ENCODE data around the gene CASP3.

The CASP3 gene

GRCh38 chr4:184649026-184649970 is at the start of gene CASP3, which contains the start of gene PRIMPOL:
Gene CASP3, minus strand, starts transcription at chr4:184649447. Its CDS starts 10,994 bp downstream, at chr4:184638453.
Gene PRIMPOL, plus strand, starts transcription at chr4:184649738. Its CDS starts 7,403 bp downstream, at chr4:184657141.
- DNase-seq (ENCODE audit: extremely low read depth, insufficient read length): peak; percentile 96
- TF ChIP-seq CTCF (IDR thresholded peaks at IDR 0.05; ENCODE audit: insufficient read depth, low read length, poor library complexity, severe bottlenecking): peak; percentile 8
- peaks cover 2% of the 10 kb centered on the region; the same call in 1 of the 2 replicates for H3K36me3 ChIP-seq (ENCODE audit: control insufficient read depth, insufficient read depth, low read length)
- H3K4me3 ChIP-seq (replicated peaks; ENCODE audit: low read depth, low read length): peak within 1 kb of the TSS; percentile 92
- no peaks in the 10 kb centered on the region for H3K27me3 ChIP-seq (replicated peaks; ENCODE audit: control insufficient read depth, insufficient read depth, low read length)

DNA sequence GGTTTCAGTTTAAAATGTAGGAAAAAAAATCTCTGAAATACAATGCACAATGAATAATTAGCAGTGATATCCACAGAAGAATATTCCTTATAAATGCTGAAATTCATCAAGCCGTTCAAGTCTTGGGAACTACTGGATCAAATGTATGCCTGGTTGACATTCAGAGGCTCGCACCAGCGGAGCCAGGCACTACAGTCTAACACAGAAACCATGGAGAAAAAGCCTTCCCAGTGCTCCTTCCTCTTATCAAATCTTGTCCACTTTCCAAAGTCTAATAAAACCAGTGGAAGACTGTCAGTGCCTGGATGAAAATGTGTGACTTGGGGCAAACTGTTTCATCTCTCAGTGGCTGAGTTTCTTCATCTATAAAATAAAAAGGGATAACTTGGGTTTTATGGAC is 48.7 kb upstream of the CASP3 start:
- no peak for DNase-seq (ENCODE audit: extremely low read depth, insufficient read length)
- Histone ChIP-seq H3K4me3 (replicated peaks; ENCODE audit: low read depth, low read length) (no peak overlapping the region), H3K36me3 (ENCODE audit: control insufficient read depth, insufficient read depth, low read length) (peaks cover 2% of the 10 kb centered on the region), H3K27me3 (replicated peaks; ENCODE audit: control insufficient read depth, insufficient read depth, low read length) (no peaks in the 10 kb centered on the region)
- no peak for TF ChIP-seq CTCF (IDR thresholded peaks at IDR 0.05; ENCODE audit: insufficient read depth, low read length, poor library complexity, severe bottlenecking)

- H3K4me3 ChIP-seq (replicated peaks; ENCODE audit: low read depth, low read length): no peak overlapping the region
- no peak for TF ChIP-seq CTCF (IDR thresholded peaks at IDR 0.05; ENCODE audit: insufficient read depth, low read length, poor library complexity, severe bottlenecking)
- H3K27me3 ChIP-seq (replicated peaks; ENCODE audit: control insufficient read depth, insufficient read depth, low read length): no peaks in the 10 kb centered on the region
- no peak for DNase-seq (ENCODE audit: extremely low read depth, insufficient read length)
- H3K36me3 ChIP-seq (ENCODE audit: control insufficient read depth, insufficient read depth, low read length): peaks cover 2% of the 10 kb centered on the region
Observed at GRCh38 chr4:184695178-184695896, 46.1 kb upstream of the CASP3 start.

DNA sequence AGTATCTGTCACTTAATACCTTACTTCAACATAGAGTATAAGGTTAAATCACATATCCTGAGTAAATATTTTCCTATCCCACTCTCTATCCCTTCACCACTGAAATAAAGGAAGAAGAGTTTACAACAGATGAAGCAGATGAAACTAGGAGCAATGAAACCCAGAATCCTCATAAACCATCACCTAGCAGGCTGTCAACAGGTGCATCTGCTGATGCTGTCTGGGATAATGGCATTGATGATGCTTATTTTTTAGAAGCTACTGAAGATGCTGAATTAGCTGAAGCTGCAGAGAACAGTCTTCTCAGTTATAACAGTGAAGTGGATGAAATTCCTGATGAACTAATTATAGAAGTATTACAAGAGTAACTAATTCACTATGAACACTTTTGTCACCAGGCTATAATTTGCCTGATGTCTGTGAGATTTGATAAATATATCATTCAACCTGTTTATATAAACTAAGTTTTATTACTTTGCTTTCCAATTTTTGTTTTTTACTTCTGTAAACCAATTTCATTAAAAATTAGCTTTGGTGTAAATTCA is 45.2 kb upstream of the CASP3 start:
- Histone ChIP-seq H3K4me3 (replicated peaks; ENCODE audit: low read depth, low read length) (no peak overlapping the region), H3K27me3 (replicated peaks; ENCODE audit: control insufficient read depth, insufficient read depth, low read length) (no peaks in the 10 kb centered on the region), H3K36me3 (ENCODE audit: control insufficient read depth, insufficient read depth, low read length) (no peaks in the 10 kb centered on the region)
- TF ChIP-seq CTCF (IDR thresholded peaks at IDR 0.05; ENCODE audit: insufficient read depth, low read length, poor library complexity, severe bottlenecking): no peak
- DNase-seq (ENCODE audit: extremely low read depth, insufficient read length): no peak

DNA sequence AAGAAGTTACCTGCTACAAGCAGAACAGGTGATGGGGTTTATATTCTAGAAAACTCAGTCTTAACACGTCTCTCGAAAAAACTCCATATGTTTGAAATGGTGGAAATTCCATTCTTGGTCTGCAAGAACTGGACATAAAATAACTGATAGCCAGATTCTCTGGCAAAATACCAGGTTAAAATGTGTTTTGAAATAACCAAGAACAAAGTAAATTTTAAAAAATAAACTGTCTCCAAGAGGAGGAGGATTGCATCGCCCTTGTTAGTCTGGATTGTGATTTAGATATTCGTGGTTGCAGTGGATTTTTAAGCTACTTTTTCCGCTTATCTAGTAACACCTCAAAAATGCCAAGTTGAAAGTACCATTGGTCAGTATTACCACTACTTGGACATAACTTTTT is 43.8 kb upstream of the CASP3 start:
- no peak for TF ChIP-seq CTCF (IDR thresholded peaks at IDR 0.05; ENCODE audit: insufficient read depth, low read length, poor library complexity, severe bottlenecking)
- no peak overlapping the region for H3K4me3 ChIP-seq (replicated peaks; ENCODE audit: low read depth, low read length)
- H3K27me3 ChIP-seq (replicated peaks; ENCODE audit: control insufficient read depth, insufficient read depth, low read length): no peaks in the 10 kb centered on the region
- DNase-seq (ENCODE audit: extremely low read depth, insufficient read length): no peak
- H3K36me3 ChIP-seq (ENCODE audit: control insufficient read depth, insufficient read depth, low read length): no peaks in the 10 kb centered on the region; the same call in 1 of the 2 replicates
